ENCODE measurements around the gene ALX4. TPM values are rescaled to one million over a fixed set of nuclear protein-coding genes. Genes with fewer than 3 reads are reported as not detected.

Gene ALX4
- not detected in 2 replicates for total RNA-seq

GRCh38 chr11:44309478-44310205 is at the start of gene ALX4:
TSS of gene ALX4 (minus strand) at chr11:44310139. CDS start at chr11:44310062, 77 bp downstream.

Other genes starting within 250 kb of the ALX4 start
- 2.9 and 5.1 TPM in 2 replicates for gene ACCS, start 243.9 kb downstream of the ALX4 start, total RNA-seq
- gene EXT2, start 214.5 kb downstream of the ALX4 start, total RNA-seq = 134 and 135 TPM in 2 replicates

Measured in myometrial cell (primary cell).